Activated B cell treated with CpG ODN at 0.5 μM for 24 hours (primary cell): ENCODE results near the gene SDF2. TPM values are rescaled to one million over a fixed set of nuclear protein-coding genes. Genes with fewer than 3 reads are reported as not detected.
A peak's percentile ranks its signal among the peaks of the same experiment; 100 is the strongest.
"Not testable (repeated sequence)": the region's sequence is repeated elsewhere in the genome, so short reads cannot be mapped to it uniquely, and the experiment has no call there.

Experiments used
- ATAC-seq: fragments of 200-7000 bp; cut with Tn5 transposase; one replicate; pipeline ENCODE4 v1.10.0; 2021; ENCODE audit warnings: low read depth, mild to moderate bottlenecking, moderate library complexity
- CTCF ChIA-PET: fragments of 350-600 bp; sonication (Branson Sonifier 250); formaldehyde crosslinking; loops from one replicate; lab custom pipeline; 2021; ENCODE audit warnings: antibody characterized with exemption; lab: Charles Lee
- POLR2A ChIA-PET: fragments of 350-600 bp; sonication (Branson Sonifier 250); formaldehyde crosslinking; loops from one replicate; lab custom pipeline; 2021; ENCODE audit warnings: antibody characterized with exemption; lab: Charles Lee
- DNase-seq: peaks from one replicate; pipeline ENCODE4 v3.0.0; 2022
- H3K27ac Mint-ChIP-seq: one replicate; pipeline ENCODE4 v1.8.0; 2020; ENCODE audit warnings: mixed read lengths
- H3K27me3 Mint-ChIP-seq: one replicate; pipeline ENCODE4 v1.8.0; 2021; ENCODE audit warnings: mixed read lengths
- H3K36me3 Mint-ChIP-seq: one replicate; pipeline ENCODE4 v1.8.0; 2021; ENCODE audit warnings: low read depth, mixed read lengths
- H3K4me1 Mint-ChIP-seq: one replicate; pipeline ENCODE4 v1.8.0; 2021; ENCODE audit warnings: mixed read lengths
- H3K4me3 Mint-ChIP-seq: one replicate; pipeline ENCODE4 v1.8.0; 2020; ENCODE audit warnings: mild to moderate bottlenecking, mixed read lengths
- H3K9me3 Mint-ChIP-seq: one replicate; pipeline ENCODE4 v1.8.0; 2020; ENCODE audit warnings: mixed read lengths
- intact Hi-C: fragments of 100-400 bp; cut with micrococcal nuclease; formaldehyde crosslinking; loops from one replicate; pipeline ENCODE4 v1.15.1; 2024
- total RNA-seq: library from RNA; stranded (reverse); gene quantifications from 2 replicates; pipeline ENCODE4 v1.2.3, GENCODE V29; 2022
- TF ChIP-seq, protein P1 (sequence below): fragments of 200-600 bp; IDR thresholded peaks from one replicate; pipeline ENCODE4 v1.8.0; 2022; ENCODE audit warnings: antibody characterized with exemption, mild to moderate bottlenecking

SDF2 gene
- total RNA-seq, 1 donor from 2014 or later, result 47.7 TPM

DNA sequence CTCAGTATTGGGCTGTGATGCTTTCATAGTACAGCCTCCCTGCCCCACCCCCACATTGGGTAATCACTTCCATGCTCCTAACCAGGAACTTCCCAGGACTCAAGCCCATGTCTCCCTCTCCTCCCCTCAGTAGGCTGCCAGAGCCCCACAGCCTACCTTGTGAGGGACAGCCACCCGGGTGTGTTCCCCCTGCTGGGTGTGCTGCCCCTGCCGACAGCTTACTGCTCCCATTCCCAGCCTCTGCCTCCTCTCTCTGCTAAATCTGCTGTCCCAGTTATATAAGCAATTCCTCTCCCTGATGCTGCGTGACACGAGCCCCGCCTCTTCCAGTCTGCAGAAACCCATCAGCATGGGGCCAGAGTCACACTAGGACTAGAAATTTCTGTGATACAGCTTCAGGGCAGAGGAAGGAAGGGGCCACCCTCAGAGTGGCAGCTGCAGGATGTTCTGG is 47.8 kb downstream of the SDF2 start, which contains the start of gene RSKR:
Gene RSKR (minus strand): TSS at position 255 of the 451 bp plus-strand sequence. CDS start 24 bp downstream, at position 231.
- ChIA-PET CTCF (interaction anchor here (1.2 to 4.7 kb wide), 7 partner anchors 14 to 122 kb away, joined by 3 to 66 read pairs (median 12); partner anchors contain the start of gene SPAG5), POLR2A (interaction anchor here (0.7 to 1.6 kb wide), 3 partner anchors 14 to 67 kb away, joined by 3 to 8 read pairs (median 6); no protein-coding TSS in a partner anchor)
- Mint-ChIP-seq H3K9me3 (no peaks in the 10 kb centered on the region), H3K27me3 (no peaks in the 10 kb centered on the region), H3K4me3 (no peak within 1 kb of the TSS), H3K27ac (peak within 1 kb of the TSS; percentile 56), H3K4me1 (peaks cover 38% of the 10 kb centered on the region), H3K36me3 (peaks cover 67% of the 10 kb centered on the region)
- TF ChIP-seq, protein P1, sequence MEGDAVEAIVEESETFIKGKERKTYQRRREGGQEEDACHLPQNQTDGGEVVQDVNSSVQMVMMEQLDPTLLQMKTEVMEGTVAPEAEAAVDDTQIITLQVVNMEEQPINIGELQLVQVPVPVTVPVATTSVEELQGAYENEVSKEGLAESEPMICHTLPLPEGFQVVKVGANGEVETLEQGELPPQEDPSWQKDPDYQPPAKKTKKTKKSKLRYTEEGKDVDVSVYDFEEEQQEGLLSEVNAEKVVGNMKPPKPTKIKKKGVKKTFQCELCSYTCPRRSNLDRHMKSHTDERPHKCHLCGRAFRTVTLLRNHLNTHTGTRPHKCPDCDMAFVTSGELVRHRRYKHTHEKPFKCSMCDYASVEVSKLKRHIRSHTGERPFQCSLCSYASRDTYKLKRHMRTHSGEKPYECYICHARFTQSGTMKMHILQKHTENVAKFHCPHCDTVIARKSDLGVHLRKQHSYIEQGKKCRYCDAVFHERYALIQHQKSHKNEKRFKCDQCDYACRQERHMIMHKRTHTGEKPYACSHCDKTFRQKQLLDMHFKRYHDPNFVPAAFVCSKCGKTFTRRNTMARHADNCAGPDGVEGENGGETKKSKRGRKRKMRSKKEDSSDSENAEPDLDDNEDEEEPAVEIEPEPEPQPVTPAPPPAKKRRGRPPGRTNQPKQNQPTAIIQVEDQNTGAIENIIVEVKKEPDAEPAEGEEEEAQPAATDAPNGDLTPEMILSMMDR, result no peak
- intact Hi-C loops, result loop anchor here (1.0 to 5.0 kb wide), 4 partner anchors 42 to 120 kb away; partner anchors contain the start of genes PIGS and UNC119
- ATAC-seq, result no peak
- DNase-seq, result no peak

GRCh38 chr17:28612936-28613872 is 48.5 kb downstream of the SDF2 start:
- ChIA-PET POLR2A (interaction anchor here (0.7 to 1.4 kb wide), 3 partner anchors 14 to 67 kb away, joined by 3 to 6 read pairs (median 5); no protein-coding TSS in a partner anchor), CTCF (interaction anchor here (0.7 to 4.7 kb wide), 19 partner anchors 8 to 197 kb away, joined by 3 to 66 read pairs (median 4); partner anchors contain the start of genes ALDOC and SPAG5)
- Mint-ChIP-seq H3K36me3 (peaks cover 60% of the 10 kb centered on the region), H3K27me3 (no peaks in the 10 kb centered on the region), H3K27ac (peak overlapping the region; percentile 38), H3K9me3 (no peaks in the 10 kb centered on the region), H3K4me1 (peaks cover 38% of the 10 kb centered on the region), H3K4me3 (no peak overlapping the region)
- intact Hi-C loops, result loop anchor here (1.0 to 5.0 kb wide), 4 partner anchors 41 to 119 kb away; partner anchors contain the start of genes PIGS and UNC119
- DNase-seq, result peak; percentile 26
- ATAC-seq, result peak; percentile 54
- TF ChIP-seq, protein P1, result no peak

DNA sequence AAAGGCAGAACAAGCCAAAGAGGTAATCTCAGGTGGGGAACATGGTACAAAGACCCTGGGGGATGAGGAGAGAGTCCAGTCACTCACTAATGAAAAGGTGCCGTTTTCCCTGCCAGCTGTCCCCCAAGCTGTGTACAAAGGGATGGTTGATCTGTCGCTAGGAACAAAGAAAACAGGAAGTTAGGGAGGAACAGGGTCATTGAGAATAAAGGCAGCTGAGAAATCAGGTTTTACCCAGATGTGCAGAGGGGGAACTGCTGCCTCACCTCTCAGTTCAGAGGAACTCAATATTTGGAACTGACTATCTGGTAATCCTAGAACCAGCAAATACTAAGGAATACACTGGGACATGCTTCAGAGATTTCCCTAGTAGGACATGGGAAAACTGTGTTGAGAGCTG is 49.2 kb downstream of the SDF2 start:
- Mint-ChIP-seq H3K4me3 (no peak overlapping the region), H3K27ac (peak overlapping the region; percentile 38), H3K9me3 (no peaks in the 10 kb centered on the region), H3K36me3 (peaks cover 56% of the 10 kb centered on the region), H3K4me1 (peaks cover 38% of the 10 kb centered on the region), H3K27me3 (no peaks in the 10 kb centered on the region)
- POLR2A ChIA-PET, result interaction anchor here (1.4 kb wide), 2 partner anchors 13 to 63 kb away, joined by 5 to 6 read pairs; no protein-coding TSS in a partner anchor
- DNase-seq (no peak), ATAC-seq (no peak)
- TF ChIP-seq, protein P1, result no peak
- CTCF ChIA-PET, result interaction anchor here (0.7 to 4.7 kb wide), 19 partner anchors 8 to 196 kb away, joined by 3 to 66 read pairs (median 4); partner anchors contain the start of genes ALDOC and SPAG5
- intact Hi-C loops, result loop anchor here (5.0 kb wide), 2 partner anchors 40 to 60 kb away; partner anchors contain the start of genes PIGS and UNC119

DNA sequence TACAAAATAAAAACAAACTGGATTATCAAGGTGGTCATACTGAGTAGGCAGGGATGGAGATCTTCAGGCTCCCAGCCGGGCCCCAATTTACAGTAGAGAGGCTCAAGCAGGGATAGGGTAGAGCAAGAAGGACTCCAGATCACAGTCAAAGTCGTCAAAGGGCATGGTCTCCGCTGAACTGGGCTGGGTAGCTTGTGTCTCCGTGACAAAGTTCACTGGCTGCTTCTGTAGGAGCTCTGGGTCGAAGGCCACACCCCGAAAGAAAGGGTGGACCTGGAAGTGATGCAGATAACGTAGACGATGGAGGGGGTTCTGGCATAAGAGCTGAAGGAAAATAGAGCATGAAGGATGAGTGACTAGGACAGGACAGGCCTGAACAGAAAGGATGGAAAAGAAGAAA is 51.3 kb downstream of the SDF2 start:
- intact Hi-C loops, result loop anchor here (5.0 kb wide), 2 partner anchors 38 to 58 kb away; partner anchors contain the start of genes PIGS and UNC119
- H3K27ac Mint-ChIP-seq, result no peak overlapping the region
- H3K27me3 Mint-ChIP-seq, result no peaks in the 10 kb centered on the region
- peaks cover 38% of the 10 kb centered on the region for H3K36me3 Mint-ChIP-seq
- H3K4me3 Mint-ChIP-seq, result no peak overlapping the region
- no peak for DNase-seq
- POLR2A ChIA-PET, result interaction anchor here (1.8 kb wide), 1 partner anchor 11 kb away, joined by 11 read pairs; no protein-coding TSS in a partner anchor
- no peaks in the 10 kb centered on the region for H3K9me3 Mint-ChIP-seq
- H3K4me1 Mint-ChIP-seq, result peaks cover 28% of the 10 kb centered on the region
- CTCF ChIA-PET, result interaction anchor here (1.2 to 4.7 kb wide), 3 partner anchors 13 to 115 kb away, joined by 3 to 66 read pairs (median 32); no protein-coding TSS in a partner anchor
- ATAC-seq, result no peak
- TF ChIP-seq, protein P1, result no peak

DNA sequence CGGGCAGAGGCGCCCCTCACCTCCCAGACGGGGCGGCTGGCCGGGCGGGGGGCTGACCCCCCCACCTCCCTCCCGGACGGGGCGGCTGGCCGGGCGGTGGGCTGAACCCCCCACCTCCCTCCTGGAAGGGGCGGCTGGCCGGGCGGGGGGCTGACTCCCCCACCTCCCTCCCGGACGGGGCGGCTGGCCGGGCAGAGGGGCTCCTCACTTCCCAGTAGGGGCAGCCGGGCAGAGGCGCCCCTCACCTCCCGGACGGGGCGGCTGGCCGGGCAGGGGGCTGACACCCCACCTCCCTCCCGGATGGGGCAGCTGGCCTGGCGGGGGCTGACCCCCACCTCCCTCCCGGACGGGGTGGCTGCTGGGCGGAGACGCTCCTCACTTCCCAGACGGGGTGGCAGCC is 57.7 kb downstream of the SDF2 start:
- DNase-seq, H3K27ac Mint-ChIP-seq, H3K4me3 Mint-ChIP-seq, intact Hi-C loops, CTCF ChIA-PET, H3K4me1 Mint-ChIP-seq, H3K27me3 Mint-ChIP-seq, POLR2A ChIA-PET, ATAC-seq, H3K9me3 Mint-ChIP-seq: not testable (repeated sequence)
- H3K36me3 Mint-ChIP-seq, result peaks cover 13% of the 10 kb centered on the region
